ENCODE results near the gene SASH1.

GRCh38 chr6:148365041-148365440 is 22.4 kb downstream of the SASH1 start:
- TF ChIP-seq EZH2 (IDR thresholded peaks at IDR 0.05; ENCODE audit: low read length, missing control alignments), result no peak
- TF ChIP-seq, protein P1, sequence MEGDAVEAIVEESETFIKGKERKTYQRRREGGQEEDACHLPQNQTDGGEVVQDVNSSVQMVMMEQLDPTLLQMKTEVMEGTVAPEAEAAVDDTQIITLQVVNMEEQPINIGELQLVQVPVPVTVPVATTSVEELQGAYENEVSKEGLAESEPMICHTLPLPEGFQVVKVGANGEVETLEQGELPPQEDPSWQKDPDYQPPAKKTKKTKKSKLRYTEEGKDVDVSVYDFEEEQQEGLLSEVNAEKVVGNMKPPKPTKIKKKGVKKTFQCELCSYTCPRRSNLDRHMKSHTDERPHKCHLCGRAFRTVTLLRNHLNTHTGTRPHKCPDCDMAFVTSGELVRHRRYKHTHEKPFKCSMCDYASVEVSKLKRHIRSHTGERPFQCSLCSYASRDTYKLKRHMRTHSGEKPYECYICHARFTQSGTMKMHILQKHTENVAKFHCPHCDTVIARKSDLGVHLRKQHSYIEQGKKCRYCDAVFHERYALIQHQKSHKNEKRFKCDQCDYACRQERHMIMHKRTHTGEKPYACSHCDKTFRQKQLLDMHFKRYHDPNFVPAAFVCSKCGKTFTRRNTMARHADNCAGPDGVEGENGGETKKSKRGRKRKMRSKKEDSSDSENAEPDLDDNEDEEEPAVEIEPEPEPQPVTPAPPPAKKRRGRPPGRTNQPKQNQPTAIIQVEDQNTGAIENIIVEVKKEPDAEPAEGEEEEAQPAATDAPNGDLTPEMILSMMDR (conservative IDR thresholded peaks at IDR 0.05 in 1 of 2, IDR thresholded peaks at IDR 0.05 in 1 of 2; ENCODE audit: low read depth in 1 of 2, low read length in 2 of 2), result no peak
